HAP-1 (cell line): ENCODE results near the gene SNAI3.
"Not testable (repeated sequence)": the region's sequence is repeated elsewhere in the genome, so short reads cannot be mapped to it uniquely, and the experiment has no call there.

Experiments used
- DNase-seq, 2 experiments: peaks; one replicate each; pipeline ENCODE4 v3.0.0-alpha.2; 2016 to 2020; ENCODE audit warnings: low spot score in 2 of 2
- H3K27me3 ChIP-seq: fragments of 250-450 bp; sonication (Bioruptor Pico); 2 replicates; pipeline ENCODE4 v1.5.1; 2020; ENCODE audit warnings: low read depth, mild to moderate bottlenecking, moderate library complexity
- H3K36me3 ChIP-seq: fragments of 250-450 bp; sonication (Bioruptor Pico); replicated peaks from 2 replicates; pipeline ENCODE4 v1.5.1; 2020; ENCODE audit warnings: mild to moderate bottlenecking
- H3K4me1 ChIP-seq: fragments of 250-450 bp; sonication (Bioruptor Pico); 2 replicates; pipeline ENCODE4 v1.5.1; 2020; ENCODE audit warnings: mild to moderate bottlenecking
- H3K4me3 ChIP-seq: fragments of 250-450 bp; sonication (Bioruptor Pico); 2 replicates; pipeline ENCODE4 v1.5.1; 2020; ENCODE audit warnings: mild to moderate bottlenecking, moderate library complexity
- H3K9me3 ChIP-seq: fragments of 250-450 bp; sonication (Bioruptor Pico); 2 replicates; pipeline ENCODE4 v1.5.1; 2020; ENCODE audit warnings: mild to moderate bottlenecking, moderate library complexity
- in situ Hi-C: fragments of 300-500 bp; cut with MboI; formaldehyde crosslinking; loops from 3 replicates; pipeline ENCODE4 v1.14.3; 2020; ENCODE audit warnings: low sequenced_read_pairs, inconsistent platforms, mixed read lengths

Gene SNAI3

GRCh38 chr16:88684569-88685155 lies 1.6 kb downstream of the SNAI3 start:
- H3K36me3 ChIP-seq: no peaks in the 10 kb centered on the region
- no peak overlapping the region for H3K4me3 ChIP-seq
- H3K4me1 ChIP-seq: peaks cover 5% of the 10 kb centered on the region; the same call in 1 of the 2 replicates
- peaks cover 8% of the 10 kb centered on the region for H3K27me3 ChIP-seq
- in situ Hi-C loops: no loop called here
- no peak for DNase-seq
- H3K9me3 ChIP-seq: no peaks in the 10 kb centered on the region

DNA sequence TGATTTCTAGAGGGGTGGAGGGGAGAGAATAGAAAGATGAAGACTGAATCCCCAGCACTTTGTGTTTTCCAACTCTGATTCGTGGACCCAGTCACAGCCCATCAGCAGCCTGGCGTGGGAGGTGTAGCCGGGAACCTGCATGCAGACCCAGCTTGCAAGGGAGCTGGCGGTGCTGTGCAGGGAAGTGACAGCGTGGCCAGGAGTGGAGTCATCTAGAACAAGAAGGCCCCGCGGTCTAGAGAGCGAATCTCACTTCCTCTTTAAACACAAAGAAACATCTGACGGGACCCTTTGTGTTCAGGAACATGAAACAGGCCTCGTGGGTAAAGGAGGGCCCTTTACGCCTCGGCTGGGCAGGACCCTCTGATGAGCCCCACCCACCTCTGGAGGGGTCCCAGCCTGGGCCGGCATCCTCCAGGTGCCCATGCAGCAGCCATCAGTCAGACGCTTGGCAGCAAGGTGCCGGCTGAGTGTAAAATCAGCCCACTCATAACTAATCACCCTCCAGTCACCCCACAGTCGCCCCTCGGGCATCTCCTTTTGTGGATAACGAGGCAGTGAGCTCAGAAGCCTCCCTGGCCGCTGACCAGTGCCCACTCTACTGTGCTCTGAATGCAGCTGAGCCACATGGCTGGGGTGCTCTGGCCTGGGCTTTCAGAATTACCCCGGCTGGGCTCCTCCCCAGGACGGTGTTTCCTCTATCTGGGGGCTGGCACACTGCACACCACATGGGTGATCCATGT lies 4.4 kb downstream of the SNAI3 start:
- in situ Hi-C loops: no loop called here

DNA sequence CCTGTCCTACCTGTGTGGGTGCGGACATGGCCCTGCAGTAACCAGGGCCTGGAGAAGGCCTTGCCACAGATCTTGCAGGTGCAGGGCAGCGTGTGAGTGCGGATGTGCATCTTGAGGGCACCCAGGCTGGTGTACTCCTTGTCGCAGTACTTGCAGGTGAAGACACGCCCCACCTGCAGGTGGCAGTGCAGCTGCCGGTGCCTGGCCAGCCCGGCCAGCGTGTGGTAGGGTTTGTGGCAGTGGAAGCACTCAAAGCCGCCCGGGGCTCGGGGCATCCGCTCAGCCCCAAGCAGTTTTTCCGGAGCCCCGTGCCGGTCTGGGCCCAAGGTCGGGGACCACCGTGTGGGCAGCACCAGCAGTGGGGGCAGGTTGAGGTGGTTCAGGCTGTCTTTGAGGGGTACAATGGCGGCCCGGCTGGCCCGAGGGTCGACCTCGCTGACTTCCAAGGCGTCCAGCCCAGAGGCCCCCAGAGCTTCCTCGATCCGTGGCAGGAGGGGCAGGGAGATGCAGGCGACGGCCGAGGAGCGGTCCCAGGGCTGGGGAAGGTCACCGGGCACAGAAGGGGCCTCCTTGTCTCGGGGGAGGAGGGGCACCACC lies 5.1 kb downstream of the SNAI3 start:
- no peak overlapping the region for H3K4me3 ChIP-seq
- H3K27me3 ChIP-seq: peaks cover 8% of the 10 kb centered on the region
- in situ Hi-C loops: no loop called here
- H3K36me3 ChIP-seq: no peaks in the 10 kb centered on the region
- H3K4me1 ChIP-seq: 0 out of 2 replicates have a peak, but pooled peaks cover 5% of the 10 kb centered on the region
- H3K9me3 ChIP-seq: no peaks in the 10 kb centered on the region
- DNase-seq: peak in 1 of 2 experiments; percentile 50

More for the DNA sequence above, 4.4 kb downstream of the SNAI3 start:
- Histone ChIP-seq H3K4me1 (peaks cover 5% of the 10 kb centered on the region; the same call in 1 of the 2 replicates), H3K4me3 (no peak overlapping the region), H3K9me3 (no peaks in the 10 kb centered on the region), H3K36me3 (no peaks in the 10 kb centered on the region), H3K27me3 (peaks cover 8% of the 10 kb centered on the region)
- DNase-seq: no peak

- Histone ChIP-seq H3K4me1 (0 out of 2 replicates have a peak, but pooled peaks cover 4% of the 10 kb centered on the region), H3K9me3 (no peaks in the 10 kb centered on the region), H3K4me3 (no peak overlapping the region), H3K36me3 (no peaks in the 10 kb centered on the region), H3K27me3 (peaks cover 7% of the 10 kb centered on the region)
- in situ Hi-C loops: no loop called here
- DNase-seq: no peak
These were observed 5.7 kb downstream of the SNAI3 start for GRCh38 chr16:88680554-88681083.

DNA sequence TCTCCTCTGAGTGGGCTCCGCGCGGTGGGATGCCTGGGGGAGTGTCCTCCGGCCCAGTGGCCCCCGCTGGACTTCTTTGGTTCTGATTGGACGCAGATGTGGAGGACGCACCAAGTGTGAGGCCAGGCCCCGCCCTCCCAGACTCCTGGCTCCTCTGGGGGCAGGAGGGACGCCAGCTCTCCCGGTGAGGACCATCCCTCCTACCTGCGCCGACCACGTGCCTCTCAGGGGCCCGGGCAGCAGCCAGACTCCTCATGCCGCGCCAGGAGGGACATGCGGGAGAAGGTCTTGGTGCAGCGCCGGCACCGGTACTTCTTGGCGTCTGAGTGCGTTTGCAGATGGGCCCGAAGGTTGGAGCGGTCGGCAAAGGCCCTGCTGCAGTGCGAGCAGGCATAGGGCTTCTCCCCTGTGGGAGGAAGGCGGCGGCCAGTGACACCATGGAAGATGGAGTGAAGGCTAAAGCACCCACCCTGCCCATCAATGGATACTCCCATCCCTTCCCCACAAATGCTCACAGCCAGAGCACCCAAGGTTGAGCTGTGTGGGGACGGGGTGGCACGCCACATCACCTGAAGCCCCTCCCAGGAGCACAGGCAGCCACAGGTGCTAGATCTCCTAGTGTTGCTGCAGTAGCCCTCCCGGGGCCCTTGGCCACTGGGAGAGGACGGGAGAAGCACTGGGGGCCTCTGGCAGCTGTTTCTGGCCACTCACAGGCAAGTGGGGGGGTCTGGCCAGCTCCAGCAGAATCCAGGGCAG lies 7.9 kb downstream of the SNAI3 start:
- H3K27me3 ChIP-seq: no peaks in the 10 kb centered on the region
- H3K4me3 ChIP-seq: no peak overlapping the region
- in situ Hi-C loops: no loop called here
- H3K36me3 ChIP-seq: no peaks in the 10 kb centered on the region
- H3K4me1 ChIP-seq: no peaks in the 10 kb centered on the region
- no peaks in the 10 kb centered on the region for H3K9me3 ChIP-seq
- DNase-seq: no peak

- H3K9me3 ChIP-seq: no peaks in the 10 kb centered on the region
- no peaks in the 10 kb centered on the region for H3K4me1 ChIP-seq
- DNase-seq: no peak
- no peaks in the 10 kb centered on the region for H3K36me3 ChIP-seq
- no peaks in the 10 kb centered on the region for H3K27me3 ChIP-seq
- in situ Hi-C loops: no loop called here
- no peak overlapping the region for H3K4me3 ChIP-seq
These were observed 8.6 kb downstream of the SNAI3 start for GRCh38 chr16:88677721-88678120.

DNA sequence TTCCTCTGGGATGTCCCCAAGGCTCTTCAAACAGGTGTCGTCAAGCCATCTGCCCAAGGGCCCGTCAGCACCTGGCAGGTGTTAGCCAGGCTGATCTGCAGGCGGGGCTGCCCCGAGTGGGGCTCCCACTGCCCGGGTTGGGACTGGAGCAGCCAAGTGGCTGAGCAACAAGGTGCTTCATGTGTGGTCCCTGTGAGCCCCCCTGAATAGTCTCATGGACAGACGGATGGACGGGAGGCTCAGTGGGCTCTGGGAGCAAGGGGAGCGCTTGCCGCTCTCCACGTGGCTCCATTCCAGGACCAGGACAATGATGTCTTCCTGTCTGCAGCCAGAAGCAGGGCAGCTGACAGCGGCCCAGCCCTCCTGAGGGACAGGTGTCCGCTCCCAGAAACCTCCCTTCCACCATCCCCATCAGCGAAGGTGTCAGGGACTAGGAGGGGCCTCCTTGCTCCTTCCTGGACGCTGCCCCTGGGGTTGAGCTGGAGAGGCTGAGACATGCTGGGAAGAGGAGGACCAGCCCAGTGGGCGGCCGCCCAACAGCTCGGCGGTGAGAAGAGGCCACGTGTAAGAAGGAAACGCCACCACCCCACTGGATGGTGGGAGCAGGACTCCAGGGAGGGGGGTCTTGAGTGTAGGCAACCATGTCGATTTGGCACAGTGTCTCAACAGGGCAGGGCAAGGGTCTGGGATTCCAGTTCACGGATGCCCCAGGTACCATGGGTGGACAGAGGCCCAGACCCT lies 9.6 kb downstream of the SNAI3 start:
- DNase-seq: no peak

GRCh38 chr16:88673716-88674379 lies 12.5 kb downstream of the SNAI3 start:
- in situ Hi-C loops: no loop called here
- no peaks in the 10 kb centered on the region for H3K9me3 ChIP-seq
- no peak for DNase-seq
- H3K36me3 ChIP-seq: no peaks in the 10 kb centered on the region
- no peaks in the 10 kb centered on the region for H3K27me3 ChIP-seq
- H3K4me3 ChIP-seq: no peak overlapping the region
- H3K4me1 ChIP-seq: no peaks in the 10 kb centered on the region

More for the DNA sequence above, 9.6 kb downstream of the SNAI3 start:
- H3K36me3 ChIP-seq: no peaks in the 10 kb centered on the region
- H3K9me3 ChIP-seq: no peaks in the 10 kb centered on the region
- H3K27me3 ChIP-seq: no peaks in the 10 kb centered on the region
- in situ Hi-C loops: no loop called here
- H3K4me1 ChIP-seq: no peaks in the 10 kb centered on the region
- H3K4me3 ChIP-seq: no peak overlapping the region

DNA sequence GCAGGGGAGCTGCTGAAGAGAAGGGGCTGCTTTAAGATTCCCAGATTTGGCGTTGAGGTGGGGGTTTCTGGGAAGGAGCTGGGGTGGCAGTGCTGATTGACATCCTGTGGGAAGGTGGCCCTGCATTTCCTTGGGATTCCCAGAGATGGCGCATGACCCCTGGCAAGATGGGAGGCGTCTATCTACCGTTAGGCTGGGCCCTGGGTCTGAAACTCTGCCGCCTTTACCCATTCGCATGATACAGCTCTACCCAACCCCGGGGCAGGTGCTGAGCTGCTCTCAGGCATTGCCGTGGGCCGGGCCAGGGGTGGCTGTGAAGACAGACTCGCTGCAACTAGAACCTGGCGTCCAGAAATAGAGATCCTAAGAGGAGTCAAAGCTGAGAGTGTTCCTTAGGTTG lies 13.5 kb downstream of the SNAI3 start:
- peak in 1 of 2 experiments; percentile 58 for DNase-seq
- H3K4me1 ChIP-seq: no peaks in the 10 kb centered on the region
- H3K4me3 ChIP-seq: no peak overlapping the region
- in situ Hi-C loops: no loop called here
- H3K27me3 ChIP-seq: no peaks in the 10 kb centered on the region
- no peaks in the 10 kb centered on the region for H3K36me3 ChIP-seq
- H3K9me3 ChIP-seq: no peaks in the 10 kb centered on the region

DNA sequence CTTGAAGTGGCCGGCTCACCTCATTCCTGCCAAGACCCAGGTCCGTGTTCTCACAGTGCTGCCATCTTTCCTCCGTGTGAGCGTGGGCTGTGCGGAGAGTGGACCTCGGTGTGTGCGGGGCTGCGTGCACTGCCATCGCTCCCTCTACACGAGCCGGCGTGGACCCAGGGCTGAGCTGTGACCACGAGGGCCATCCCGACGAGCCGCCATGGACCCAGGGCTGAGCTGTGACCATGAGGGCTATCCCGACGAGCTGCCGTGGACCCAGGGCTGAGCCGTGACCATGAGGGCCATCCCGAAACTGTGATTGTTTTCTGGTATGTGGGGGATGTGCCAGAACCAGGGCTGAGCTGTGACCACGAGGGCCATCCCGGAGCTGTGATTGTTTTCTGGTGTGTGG lies 14.5 kb downstream of the SNAI3 start:
- Histone ChIP-seq H3K4me3 (no peak overlapping the region), H3K9me3 (no peaks in the 10 kb centered on the region), H3K27me3 (no peaks in the 10 kb centered on the region), H3K36me3 (no peaks in the 10 kb centered on the region), H3K4me1 (no peaks in the 10 kb centered on the region)
- in situ Hi-C loops: no loop called here
- no peak for DNase-seq

DNA sequence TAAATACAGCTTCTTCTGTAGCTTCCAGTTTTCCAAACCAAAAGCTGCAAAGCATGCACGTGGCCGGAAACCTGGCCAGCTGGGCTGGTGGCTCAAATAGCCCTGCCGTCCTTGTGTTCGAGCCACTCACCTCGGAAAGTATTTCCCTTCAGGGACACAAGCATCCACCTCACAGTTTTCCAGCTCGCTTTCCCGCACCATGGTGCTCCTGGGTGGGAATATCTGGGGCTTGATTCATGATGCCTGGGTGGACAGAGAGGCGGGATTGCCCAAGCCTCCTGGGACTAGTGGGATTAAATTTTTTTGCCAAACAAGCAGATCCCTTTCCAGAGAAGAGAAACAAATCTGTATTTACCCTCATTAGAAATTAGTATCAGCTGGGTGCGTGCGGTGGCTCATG lies 16.3 kb downstream of the SNAI3 start:
- no peak for DNase-seq
- Histone ChIP-seq H3K4me3 (no peak overlapping the region), H3K27me3 (no peaks in the 10 kb centered on the region), H3K9me3 (no peaks in the 10 kb centered on the region), H3K36me3 (no peaks in the 10 kb centered on the region), H3K4me1 (no peaks in the 10 kb centered on the region)
- in situ Hi-C loops: no loop called here

DNA sequence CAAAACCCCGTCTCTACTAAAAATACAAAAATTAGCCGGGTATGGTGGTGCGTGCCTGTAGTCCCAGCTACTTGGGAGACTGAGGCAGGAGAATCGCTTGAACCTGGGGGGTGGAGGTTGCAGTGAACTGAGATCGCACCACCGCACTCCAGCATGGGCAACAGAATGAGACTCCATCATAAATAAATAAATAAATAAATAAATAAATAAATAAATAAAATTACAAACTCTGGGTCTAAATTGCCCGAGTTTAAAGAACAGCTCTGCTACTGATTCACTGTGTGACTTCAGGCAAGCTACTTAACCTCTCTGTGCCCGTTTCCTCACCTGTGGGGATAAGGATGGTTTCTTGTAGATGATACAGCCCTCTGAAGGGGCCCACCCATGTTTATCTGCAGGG lies 16.8 kb downstream of the SNAI3 start:
- DNase-seq, H3K27me3 ChIP-seq, H3K4me3 ChIP-seq, H3K9me3 ChIP-seq, H3K4me1 ChIP-seq, H3K36me3 ChIP-seq, in situ Hi-C loops: not testable (repeated sequence)

GRCh38 chr16:88667461-88667860 lies 18.8 kb downstream of the SNAI3 start:
- in situ Hi-C loops: no loop called here
- Histone ChIP-seq H3K9me3 (no peaks in the 10 kb centered on the region), H3K36me3 (no peaks in the 10 kb centered on the region), H3K4me3 (no peak overlapping the region), H3K4me1 (no peaks in the 10 kb centered on the region), H3K27me3 (no peaks in the 10 kb centered on the region)
- no peak for DNase-seq
